HepG2 (cell line): ENCODE results near the gene TNKS1BP1. TPM values are rescaled to one million over a fixed set of nuclear protein-coding genes. Genes with fewer than 3 reads are reported as not detected.

ENCODE experiments used
- ATF2 ChIP-seq: sonication (generic); formaldehyde crosslinking; IDR thresholded peaks from 2 replicates; pipeline ENCODE4 v1.4.0; 2020; ENCODE audit warnings: missing genetic modification reagents
- ATF7-NPFF ChIP-seq: sonication (generic); formaldehyde crosslinking; IDR thresholded peaks from 2 replicates; pipeline ENCODE4 v1.8.1; 2023; ENCODE audit warnings: mild to moderate bottlenecking, low read depth, missing genetic modification reagents, moderate library complexity
- CBX1 ChIP-seq: IDR thresholded peaks from one replicate; pipeline ENCODE4 v1.6.1; 2016; ENCODE audit warnings: antibody characterized with exemption, low read depth
- CEBPB ChIP-seq: IDR thresholded peaks from 2 replicates; pipeline ENCODE4 v1.6.1; 2011; ENCODE audit warnings: low read depth, low read length, improper control_type of control experiment, borderline replicate concordance
- DZIP1 ChIP-seq: sonication (generic); formaldehyde crosslinking; IDR thresholded peaks from 2 replicates; pipeline ENCODE4 v1.5.0; 2020; ENCODE audit warnings: mild to moderate bottlenecking, missing genetic modification reagents
- E2F5 ChIP-seq: sonication (generic); formaldehyde crosslinking; conservative IDR thresholded peaks from 2 replicates; pipeline ENCODE4 v1.4.0; 2020; ENCODE audit warnings: missing genetic modification reagents
- ELF3 ChIP-seq: IDR thresholded peaks from 2 replicates; pipeline ENCODE4 v1.6.1; 2016; ENCODE audit warnings: missing genetic modification reagents, missing compliant biosample characterization
- ETS1 ChIP-seq: sonication (generic); formaldehyde crosslinking; IDR thresholded peaks from 2 replicates; pipeline ENCODE4 v1.4.0; 2020; ENCODE audit warnings: missing genetic modification reagents
- HOXA3 ChIP-seq: sonication (generic); formaldehyde crosslinking; IDR thresholded peaks from 2 replicates; pipeline ENCODE4 v1.5.0; 2020; ENCODE audit warnings: missing genetic modification reagents
- IRX3 ChIP-seq: sonication (generic); formaldehyde crosslinking; IDR thresholded peaks from 2 replicates; pipeline ENCODE4 v1.8.1; 2023; ENCODE audit warnings: mild to moderate bottlenecking, low read depth, missing genetic modification reagents, borderline replicate concordance
- ISL2 ChIP-seq: sonication (generic); formaldehyde crosslinking; IDR thresholded peaks from 2 replicates; pipeline ENCODE4 v1.5.0; 2020; ENCODE audit warnings: missing genetic modification reagents
- KMT2A ChIP-seq: sonication (generic); formaldehyde crosslinking; IDR thresholded peaks from 2 replicates; pipeline ENCODE4 v1.4.0; 2020; ENCODE audit warnings: missing genetic modification reagents
- POGZ ChIP-seq: sonication (generic); formaldehyde crosslinking; IDR thresholded peaks from 2 replicates; pipeline ENCODE4 v1.4.0; 2020; ENCODE audit warnings: mild to moderate bottlenecking, missing genetic modification reagents
- TFDP2 ChIP-seq: sonication (generic); formaldehyde crosslinking; IDR thresholded peaks from 2 replicates; pipeline ENCODE4 v1.4.0; 2020; ENCODE audit warnings: missing genetic modification reagents
- THAP8 ChIP-seq: sonication (generic); formaldehyde crosslinking; IDR thresholded peaks from 2 replicates; pipeline ENCODE4 v1.5.1; 2020; ENCODE audit warnings: missing genetic modification reagents, mild to moderate bottlenecking, borderline replicate concordance
- TOE1 ChIP-seq: sonication (generic); formaldehyde crosslinking; IDR thresholded peaks from 2 replicates; pipeline ENCODE4 v1.4.0; 2020; ENCODE audit warnings: mild to moderate bottlenecking, missing genetic modification reagents
- YEATS4 ChIP-seq: sonication (generic); formaldehyde crosslinking; IDR thresholded peaks from 2 replicates; pipeline ENCODE4 v1.4.0; 2020; ENCODE audit warnings: missing genetic modification reagents, borderline replicate concordance
- ZEB1 ChIP-seq: IDR thresholded peaks from 2 replicates; pipeline ENCODE4 v1.6.1; 2012; ENCODE audit warnings: mild to moderate bottlenecking, low read depth, inconsistent platforms; ENCODE audit not compliant: insufficient replicate concordance
- ZMAT5 ChIP-seq: sonication (generic); formaldehyde crosslinking; IDR thresholded peaks from 2 replicates; pipeline ENCODE4 v1.5.0; 2020; ENCODE audit warnings: mild to moderate bottlenecking, low read depth, missing genetic modification reagents, borderline replicate concordance
- ZSCAN12 ChIP-seq: sonication (generic); formaldehyde crosslinking; IDR thresholded peaks from 2 replicates; pipeline ENCODE4 v1.9.0; 2021; ENCODE audit warnings: mild to moderate bottlenecking, missing genetic modification reagents
- polyA plus RNA-seq, 8 experiments: library from polyadenylated mRNA; depleted of rRNA in 3 of 8; stranded (reverse) in 7 of 8; unstranded in 1 of 8; fragments of >200 nt; fragmentation: Illumina TruSeq in 4 of 8; extraction: Trizol in 4 of 8; gene quantifications; 2 replicates each; pipeline versions ENCODE4 v1.2.1 to v1.2.3, GENCODE V29; 2011 to 2016; ENCODE audit warnings: low read depth in 4 of 8, missing spikeins in 1 of 8, mixed read lengths in 1 of 8; ENCODE audit not compliant: insufficient read depth in 1 of 8
- total RNA-seq, 5 experiments: library from RNA; depleted of rRNA; stranded (reverse); fragments of >200 nt; fragmentation: Illumina TruSeq; extraction: Trizol; gene quantifications; 2 replicates each; pipeline ENCODE4 v1.2.3, GENCODE V29; 2016; ENCODE audit warnings: low read depth in 1 of 5

TNKS1BP1 gene
- total and polyA plus RNA-seq, 2 of the 13 experiments (the other 11 are each of a cell fraction or from before 2014, with no cell fraction given): 13.7 to 15.0 TPM

GRCh38 chr11:57335343-57336110 lies 10.8 kb upstream of the TNKS1BP1 start, which contains the start of gene SSRP1 (continued):
- peak; percentile 90 for TF ChIP-seq TFDP2 (CRISPR knock-in tag)
- no peak for TF ChIP-seq IRX3 (CRISPR knock-in tag)
- peak; percentile 90 for TF ChIP-seq HOXA3
- no peak for TF ChIP-seq DZIP1 (CRISPR knock-in tag)
- TF ChIP-seq YEATS4 (CRISPR knock-in tag): peak; percentile 79; the same call in 1 of the 2 replicates
- TF ChIP-seq ETS1 (CRISPR knock-in tag): peak; percentile 42; the same call in 1 of the 2 replicates
- TF ChIP-seq ELF3 (CRISPR knock-in tag): peak; percentile 52; the same call in 1 of the 2 replicates
- no peak for TF ChIP-seq ZEB1
- 0 out of 2 replicates have a peak, but pooled peaks have one; percentile 11 for TF ChIP-seq ATF7-NPFF
- 0 out of 2 replicates have a peak, but pooled peaks have one; percentile 21 for TF ChIP-seq THAP8
- no peak for TF ChIP-seq ZSCAN12
- 0 out of 2 replicates have a peak, but pooled peaks have one; percentile 24 for TF ChIP-seq TOE1 (CRISPR knock-in tag)
- TF ChIP-seq ZMAT5 (CRISPR knock-in tag): no peak
- peak; percentile 52 for TF ChIP-seq POGZ (CRISPR knock-in tag)
- TF ChIP-seq CBX1: peak; percentile 34
- peak; percentile 54; the same call in 1 of the 2 replicates for TF ChIP-seq E2F5
- TF ChIP-seq ATF2 (CRISPR knock-in tag): no peak; the same call in 1 of the 2 replicates
- 0 out of 2 replicates have a peak, but pooled peaks have one; percentile 23 for TF ChIP-seq ISL2 (CRISPR knock-in tag)
- peak; percentile 55; the same call in 1 of the 2 replicates for TF ChIP-seq KMT2A
- TF ChIP-seq CEBPB: no peak
